Stimulated activated CD4-positive, alpha-beta T cell treated with anti-CD3 and anti-CD28 coated beads, Interleukin-4, amount 100 ng/mL, for 24 hours (primary cell): ENCODE results near the gene IL17RB.

Source experiments
- DNase-seq: peaks from one replicate; pipeline ENCODE4 v3.0.0-alpha.2; 2020

The IL17RB gene

GRCh38 chr3:53813229-53813628, 33.1 kb upstream of the IL17RB start:
- DNase-seq: no peak

GRCh38 chr3:53813876-53814275, 32.5 kb upstream of the IL17RB start:
- no peak for DNase-seq

GRCh38 chr3:53815067-53815466, 31.3 kb upstream of the IL17RB start:
- no peak for DNase-seq

GRCh38 chr3:53815651-53816050, 30.7 kb upstream of the IL17RB start:
- no peak for DNase-seq

- DNase-seq: no peak
Measured at GRCh38 chr3:53816425-53816824, 29.9 kb upstream of the IL17RB start.

GRCh38 chr3:53817211-53817610, 29.2 kb upstream of the IL17RB start:
- no peak for DNase-seq

- no peak for DNase-seq
Measured at GRCh38 chr3:53817809-53818208, 28.6 kb upstream of the IL17RB start.

GRCh38 chr3:53818221-53819162, 27.9 kb upstream of the IL17RB start:
- no peak for DNase-seq

GRCh38 chr3:53819163-53819868, 27.1 kb upstream of the IL17RB start:
- no peak for DNase-seq

GRCh38 chr3:53820084-53820483, 26.3 kb upstream of the IL17RB start:
- DNase-seq: no peak

- DNase-seq: no peak
Measured at GRCh38 chr3:53820756-53821580, 25.4 kb upstream of the IL17RB start.

- DNase-seq: no peak
Measured at GRCh38 chr3:53821631-53822121, 24.7 kb upstream of the IL17RB start.

GRCh38 chr3:53822331-53822741, 24.0 kb upstream of the IL17RB start:
- no peak for DNase-seq

- DNase-seq: no peak
Measured at GRCh38 chr3:53823026-53823955, 23.1 kb upstream of the IL17RB start.

GRCh38 chr3:53823956-53824657, 22.3 kb upstream of the IL17RB start:
- no peak for DNase-seq

- DNase-seq: no peak
Measured at GRCh38 chr3:53824795-53825194, 21.6 kb upstream of the IL17RB start.

GRCh38 chr3:53826048-53826447, 20.3 kb upstream of the IL17RB start:
- no peak for DNase-seq

- DNase-seq: no peak
Measured at GRCh38 chr3:53828581-53828980, 17.8 kb upstream of the IL17RB start.

- no peak for DNase-seq
Measured at GRCh38 chr3:53829605-53830004, 16.8 kb upstream of the IL17RB start.

GRCh38 chr3:53830944-53831343, 15.4 kb upstream of the IL17RB start:
- DNase-seq: no peak

- DNase-seq: no peak
Measured at GRCh38 chr3:53833053-53833645, 13.2 kb upstream of the IL17RB start.
